Large intestine (tissue), 3 donors: Measurements from ENCODE around the gene CLK3. TPM values are rescaled to one million over a fixed set of nuclear protein-coding genes. Genes with fewer than 3 reads are reported as not detected.
"Not testable (repeated sequence)": the region's sequence is repeated elsewhere in the genome, so short reads cannot be mapped to it uniquely, and the experiment has no call there.

Experiments
- DNase-seq, 2 donors: peaks; one replicate each; pipeline versions ENCODE4 v3.0.0 to v3.0.0-alpha.2; 2013
- H3K27ac ChIP-seq: one replicate; pipeline ENCODE4 v1.5.1; 2013; ENCODE audit warnings: low read length
- H3K27me3 ChIP-seq: 2 replicates; pipeline ENCODE4 v1.6.1; 2013; ENCODE audit warnings: low read length; ENCODE audit not compliant: control insufficient read depth, insufficient read depth
- H3K36me3 ChIP-seq: 2 replicates; pipeline ENCODE4 v1.6.1; 2013; ENCODE audit warnings: low read length; ENCODE audit not compliant: control insufficient read depth, insufficient read depth
- H3K4me1 ChIP-seq: one replicate; pipeline ENCODE4 v1.6.1; 2013; ENCODE audit warnings: low read length; ENCODE audit not compliant: control insufficient read depth, insufficient read depth
- H3K4me3 ChIP-seq: one replicate; pipeline ENCODE4 v1.5.1; 2013; ENCODE audit warnings: low read length
- H3K9me3 ChIP-seq: one replicate; pipeline ENCODE4 v1.6.1; 2013; ENCODE audit warnings: mild to moderate bottlenecking, low read depth, low read length, moderate library complexity; ENCODE audit not compliant: control insufficient read depth
- WGBS: methylation state at CpG from one replicate; pipeline ENCODE4 v1.1.5; 2013; ENCODE audit warnings: low lambda C conversion rate; ENCODE audit not compliant: insufficient coverage; 5-methylcytosine and 5-hydroxymethylcytosine counted together
- polyA plus RNA-seq: library from polyadenylated mRNA; unstranded; fragments of 120-200 nt; gene quantifications from one replicate; pipeline ENCODE4 v1.2.1, GENCODE V29; 2013

CLK3 gene
- polyA plus RNA-seq, 1 donor, result 67.3 TPM

DNA sequence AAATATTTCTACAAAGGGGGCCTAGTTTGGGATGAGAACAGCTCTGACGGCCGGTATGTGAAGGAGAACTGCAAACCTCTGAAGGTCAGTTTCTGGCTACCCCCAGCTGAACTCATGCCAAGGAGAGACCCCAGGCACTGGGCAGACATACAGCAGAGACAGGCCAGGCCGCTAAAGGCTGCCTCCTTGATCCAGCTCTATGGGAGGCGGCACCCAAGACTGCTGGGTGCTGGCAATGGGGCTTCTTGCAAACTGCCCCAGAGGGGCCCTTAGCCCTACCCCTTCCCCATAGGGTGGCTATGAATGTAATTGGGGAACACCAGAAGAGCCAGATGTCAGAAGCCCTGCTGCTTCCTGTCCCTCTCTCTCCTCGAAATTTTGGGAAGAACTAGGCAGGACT is 13.3 kb downstream of the CLK3 start:
- DNase-seq, result no peak
- no peaks in the 10 kb centered on the region for H3K4me1 ChIP-seq
- no peak overlapping the region for H3K27ac ChIP-seq
- WGBS, result no CpG with 5 or more reads among the region's 5 CpGs
- no peaks in the 10 kb centered on the region for H3K9me3 ChIP-seq
- H3K36me3 ChIP-seq, result peaks cover 97% of the 10 kb centered on the region
- H3K27me3 ChIP-seq, result no peaks in the 10 kb centered on the region
- no peak overlapping the region for H3K4me3 ChIP-seq

DNA sequence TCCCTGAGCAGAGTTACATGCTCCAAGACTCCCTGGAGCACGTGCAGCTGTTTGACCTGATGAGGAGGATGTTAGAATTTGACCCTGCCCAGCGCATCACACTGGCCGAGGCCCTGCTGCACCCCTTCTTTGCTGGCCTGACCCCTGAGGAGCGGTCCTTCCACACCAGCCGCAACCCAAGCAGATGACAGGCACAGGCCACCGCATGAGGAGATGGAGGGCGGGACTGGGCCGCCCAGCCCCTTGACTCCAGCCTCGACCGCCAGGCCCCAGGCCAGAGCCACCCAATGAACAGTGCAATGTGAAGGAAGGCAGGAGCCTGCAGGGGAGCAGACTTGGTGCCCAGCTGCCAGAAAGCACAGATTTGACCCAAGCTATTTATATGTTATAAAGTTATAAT is 14.1 kb downstream of the CLK3 start:
- H3K27me3 ChIP-seq, H3K4me1 ChIP-seq, H3K27ac ChIP-seq, DNase-seq, H3K9me3 ChIP-seq, H3K4me3 ChIP-seq: not testable (repeated sequence)
- peaks cover 97% of the 10 kb centered on the region for H3K36me3 ChIP-seq
- no CpG with 5 or more reads among the region's 10 CpGs for WGBS

GRCh38 chr15:74630284-74631086 is 14.8 kb downstream of the CLK3 start:
- Histone ChIP-seq H3K4me1 (no peaks in the 10 kb centered on the region), H3K27ac (no peak overlapping the region), H3K4me3 (no peak overlapping the region), H3K9me3 (no peaks in the 10 kb centered on the region), H3K36me3 (peaks cover 97% of the 10 kb centered on the region), H3K27me3 (no peaks in the 10 kb centered on the region)
- no peak for DNase-seq
- no CpG with 5 or more reads among the region's 6 CpGs for WGBS

GRCh38 chr15:74631087-74631385 is 15.4 kb downstream of the CLK3 start:
- H3K36me3 ChIP-seq, result peaks cover 97% of the 10 kb centered on the region
- DNase-seq, result no peak
- H3K9me3 ChIP-seq, result no peaks in the 10 kb centered on the region
- no peak overlapping the region for H3K4me3 ChIP-seq
- no peak overlapping the region for H3K27ac ChIP-seq
- H3K27me3 ChIP-seq, result no peaks in the 10 kb centered on the region
- no CpG with 5 or more reads among the region's 3 CpGs for WGBS
- no peaks in the 10 kb centered on the region for H3K4me1 ChIP-seq

GRCh38 chr15:74631408-74631807 is 15.8 kb downstream of the CLK3 start:
- Histone ChIP-seq H3K27ac (no peak overlapping the region), H3K9me3 (no peaks in the 10 kb centered on the region), H3K4me3 (no peak overlapping the region), H3K4me1 (no peaks in the 10 kb centered on the region), H3K27me3 (no peaks in the 10 kb centered on the region), H3K36me3 (peaks cover 97% of the 10 kb centered on the region)
- peak in 1 of 2 donors; percentile 44 for DNase-seq
- WGBS, result no CpG with 5 or more reads among the region's 3 CpGs

DNA sequence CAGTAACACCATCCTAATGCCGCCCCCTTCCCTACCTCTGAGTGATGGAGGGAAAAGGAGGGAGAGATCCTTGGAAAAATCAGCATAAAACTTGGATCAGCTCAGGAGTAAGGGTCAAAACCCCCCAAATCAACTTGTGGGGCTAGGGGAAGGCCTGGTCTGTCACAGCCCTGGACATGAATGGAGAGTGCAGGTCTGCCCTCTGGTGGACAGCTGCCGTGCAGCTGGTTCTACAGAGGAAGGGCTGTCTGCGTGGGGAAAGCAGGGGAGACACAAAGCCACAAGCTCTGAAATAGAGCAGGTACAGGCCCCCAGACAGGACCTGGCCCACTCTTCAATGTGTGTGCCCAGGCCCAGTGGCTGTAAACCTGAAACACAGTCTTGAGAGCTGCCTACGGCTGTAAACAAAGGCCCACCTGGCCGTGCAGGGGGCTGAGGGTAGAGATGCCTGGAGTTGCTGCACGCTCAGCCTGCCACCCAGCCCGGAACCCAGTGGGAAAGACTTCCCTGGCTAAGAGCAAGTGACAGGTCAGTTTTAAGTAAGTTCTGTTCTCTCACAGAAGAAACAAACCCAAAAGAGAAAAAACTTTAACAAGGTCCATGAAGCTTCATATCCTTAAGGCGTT is 16.4 kb downstream of the CLK3 start:
- no CpG with 5 or more reads among the region's 8 CpGs for WGBS
- DNase-seq, result peak; percentile 28 to 51

GRCh38 chr15:74632601-74633000 is 17.0 kb downstream of the CLK3 start:
- no peak for DNase-seq
- Histone ChIP-seq H3K36me3 (peaks cover 97% of the 10 kb centered on the region), H3K9me3 (no peaks in the 10 kb centered on the region), H3K27ac (no peak overlapping the region), H3K27me3 (no peaks in the 10 kb centered on the region), H3K4me1 (no peaks in the 10 kb centered on the region), H3K4me3 (no peak overlapping the region)
- no CpG with 5 or more reads among the region's 9 CpGs for WGBS

More for the DNA sequence above, 16.4 kb downstream of the CLK3 start:
- peaks cover 97% of the 10 kb centered on the region for H3K36me3 ChIP-seq
- H3K27me3 ChIP-seq, result no peaks in the 10 kb centered on the region
- no peaks in the 10 kb centered on the region for H3K9me3 ChIP-seq
- H3K4me1 ChIP-seq, result no peaks in the 10 kb centered on the region
- H3K27ac ChIP-seq, result no peak overlapping the region
- no peak overlapping the region for H3K4me3 ChIP-seq

DNA sequence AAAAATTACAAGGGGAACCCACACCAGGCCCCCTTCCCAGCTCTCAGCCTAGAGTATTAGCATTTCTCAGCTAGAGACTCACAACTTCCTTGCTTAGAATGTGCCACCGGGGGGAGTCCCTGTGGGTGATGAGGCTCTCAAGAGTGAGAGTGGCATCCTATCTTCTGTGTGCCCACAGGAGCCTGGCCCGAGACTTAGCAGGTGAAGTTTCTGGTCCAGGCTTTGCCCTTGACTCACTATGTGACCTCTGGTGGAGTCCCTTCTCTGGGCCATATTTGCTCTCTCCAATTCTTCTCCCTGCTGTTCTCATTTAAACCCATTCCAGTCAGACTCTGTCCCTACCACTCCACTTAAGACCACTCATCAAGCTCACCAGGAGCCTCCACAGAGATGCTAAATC is 18.1 kb downstream of the CLK3 start:
- Histone ChIP-seq H3K9me3 (no peaks in the 10 kb centered on the region), H3K36me3 (peaks cover 92% of the 10 kb centered on the region), H3K27me3 (no peaks in the 10 kb centered on the region), H3K27ac (no peak overlapping the region), H3K4me1 (no peaks in the 10 kb centered on the region), H3K4me3 (no peak overlapping the region)
- WGBS, result no CpG with 5 or more reads among the region's 2 CpGs
- no peak for DNase-seq

- no peak overlapping the region for H3K27ac ChIP-seq
- H3K36me3 ChIP-seq, result peaks cover 92% of the 10 kb centered on the region
- H3K27me3 ChIP-seq, result no peaks in the 10 kb centered on the region
- H3K4me3 ChIP-seq, result no peak overlapping the region
- no CpG with 5 or more reads among the region's 5 CpGs for WGBS
- H3K4me1 ChIP-seq, result no peaks in the 10 kb centered on the region
- no peaks in the 10 kb centered on the region for H3K9me3 ChIP-seq
- DNase-seq, result peak; percentile 49 to 53
These were observed 19.6 kb downstream of the CLK3 start for GRCh38 chr15:74635228-74635627.

- no peak overlapping the region for H3K27ac ChIP-seq
- peaks cover 80% of the 10 kb centered on the region for H3K36me3 ChIP-seq
- no CpG with 5 or more reads among the region's 1 CpG for WGBS
These were observed 21.3 kb downstream of the CLK3 start for GRCh38 chr15:74636984-74637383.

GRCh38 chr15:74641151-74641550 is 25.5 kb downstream of the CLK3 start:
- H3K9me3 ChIP-seq, result no peaks in the 10 kb centered on the region
- 80% methylated on average over 1 of the region's 1 CpG for WGBS
- DNase-seq, result no peak
- no peak overlapping the region for H3K27ac ChIP-seq
- peaks cover 42% of the 10 kb centered on the region for H3K36me3 ChIP-seq
- H3K27me3 ChIP-seq, result no peaks in the 10 kb centered on the region
- H3K4me1 ChIP-seq, result peaks cover 35% of the 10 kb centered on the region
- no peak overlapping the region for H3K4me3 ChIP-seq

More at GRCh38 chr15:74636984-74637383, 21.3 kb downstream of the CLK3 start:
- Histone ChIP-seq H3K4me3 (no peak overlapping the region), H3K4me1 (peaks cover 13% of the 10 kb centered on the region), H3K27me3 (no peaks in the 10 kb centered on the region), H3K9me3 (no peaks in the 10 kb centered on the region)
- DNase-seq, result peak; percentile 52 to 67
